ENCODE data around the gene DUSP16. TPM values are rescaled to one million over a fixed set of nuclear protein-coding genes. Genes with fewer than 3 reads are reported as not detected.
"Not testable (repeated sequence)": the region's sequence is repeated elsewhere in the genome, so short reads cannot be mapped to it uniquely, and the experiment has no call there.

DUSP16 gene
- polyA plus RNA-seq, 3 donors: 25.2 to 30.5 (median 26.7) TPM

GRCh38 chr12:12487490-12487889 lies 75.2 kb downstream of the DUSP16 start:
- DNase-seq (ENCODE audit: extremely low read depth in 1 of 11, low read depth in 9 of 11, low spot score in 4 of 11): no peak

GRCh38 chr12:12486661-12487240 lies 75.9 kb downstream of the DUSP16 start:
- DNase-seq (ENCODE audit: extremely low read depth in 1 of 11, low read depth in 9 of 11, low spot score in 4 of 11): no peak

- DNase-seq (ENCODE audit: extremely low read depth in 1 of 11, low read depth in 9 of 11, low spot score in 4 of 11): no peak
Observed at GRCh38 chr12:12483438-12483837, 79.2 kb downstream of the DUSP16 start.

- no peak for DNase-seq (ENCODE audit: extremely low read depth in 1 of 11, low read depth in 9 of 11, low spot score in 4 of 11)
Observed at GRCh38 chr12:12482959-12483358, 79.7 kb downstream of the DUSP16 start.

- no peak for DNase-seq (ENCODE audit: extremely low read depth in 1 of 11, low read depth in 9 of 11, low spot score in 4 of 11)
Observed at GRCh38 chr12:12482150-12482761, 80.4 kb downstream of the DUSP16 start.

DNA sequence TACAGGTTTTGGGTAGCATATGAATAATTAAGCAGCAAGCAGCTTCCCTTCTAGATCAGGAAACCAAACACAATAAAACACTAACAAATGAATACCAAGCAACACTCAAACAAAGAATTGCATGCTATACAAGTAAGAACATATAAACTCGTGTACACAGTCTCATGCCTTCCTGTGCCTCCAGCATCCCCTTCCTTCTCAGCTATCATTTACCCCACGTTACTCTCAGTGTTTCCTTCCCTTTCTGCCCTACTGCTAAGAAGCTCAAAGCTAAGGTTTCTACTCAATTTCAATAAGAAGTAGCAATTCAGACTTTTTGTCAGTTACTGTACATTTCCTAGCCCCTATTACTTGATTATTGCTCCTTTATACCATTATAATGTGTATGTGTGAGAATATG lies 81.0 kb downstream of the DUSP16 start:
- no peak for DNase-seq (ENCODE audit: extremely low read depth in 1 of 11, low read depth in 9 of 11, low spot score in 4 of 11)

- no peak for DNase-seq (ENCODE audit: extremely low read depth in 1 of 11, low read depth in 9 of 11, low spot score in 4 of 11)
Observed at GRCh38 chr12:12480074-12480473, 82.6 kb downstream of the DUSP16 start.

- no peak for DNase-seq (ENCODE audit: extremely low read depth in 1 of 11, low read depth in 9 of 11, low spot score in 4 of 11)
Observed at GRCh38 chr12:12477532-12477890, 85.2 kb downstream of the DUSP16 start.

- DNase-seq (ENCODE audit: extremely low read depth in 1 of 11, low read depth in 9 of 11, low spot score in 4 of 11): no peak
Observed at GRCh38 chr12:12476857-12477531, 85.7 kb downstream of the DUSP16 start.

DNA sequence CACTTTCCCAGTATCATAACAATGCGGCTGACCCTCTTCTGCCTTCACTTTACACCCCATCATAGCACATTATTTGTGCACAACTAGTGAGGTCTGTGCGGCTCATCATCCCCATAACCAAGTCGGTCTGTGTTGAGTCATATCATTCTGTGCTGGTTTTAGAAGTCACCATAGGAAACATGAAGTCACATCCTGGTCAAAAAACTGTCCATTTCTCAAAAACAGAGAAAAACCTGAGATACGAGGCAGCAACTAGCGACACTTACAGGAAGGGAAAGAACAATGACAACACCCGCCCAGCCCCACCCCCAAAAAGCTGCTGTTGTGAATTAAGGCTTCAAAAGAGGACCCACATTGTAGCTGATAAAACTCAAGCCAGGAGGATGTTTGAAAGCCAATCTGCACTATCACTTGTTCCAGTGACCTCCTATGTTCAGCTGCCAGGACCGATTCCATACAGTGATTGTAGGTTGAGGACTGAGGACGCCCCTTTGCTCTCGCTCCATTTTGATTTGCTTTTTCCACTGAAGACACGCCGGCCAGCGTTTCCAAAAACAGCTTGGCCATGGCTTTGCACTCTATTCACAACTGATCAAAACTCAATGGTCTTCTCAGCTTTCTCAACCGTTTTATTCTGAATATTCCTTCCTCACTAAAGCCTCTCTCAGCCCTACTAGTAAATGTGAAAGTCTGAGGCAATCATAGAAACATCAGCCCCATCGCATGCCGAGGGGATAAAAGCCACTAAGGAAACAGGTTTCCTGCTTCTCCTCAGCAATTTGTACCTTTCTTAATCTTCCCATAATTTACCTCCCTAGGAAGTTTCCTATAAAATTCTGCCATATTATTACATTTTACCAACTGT lies 87.5 kb downstream of the DUSP16 start:
- DNase-seq (ENCODE audit: extremely low read depth in 1 of 11, low read depth in 9 of 11, low spot score in 4 of 11): no peak

- DNase-seq (ENCODE audit: extremely low read depth in 1 of 11, low read depth in 9 of 11, low spot score in 4 of 11): no peak
Observed at GRCh38 chr12:12474471-12474928, 88.2 kb downstream of the DUSP16 start.

DNA sequence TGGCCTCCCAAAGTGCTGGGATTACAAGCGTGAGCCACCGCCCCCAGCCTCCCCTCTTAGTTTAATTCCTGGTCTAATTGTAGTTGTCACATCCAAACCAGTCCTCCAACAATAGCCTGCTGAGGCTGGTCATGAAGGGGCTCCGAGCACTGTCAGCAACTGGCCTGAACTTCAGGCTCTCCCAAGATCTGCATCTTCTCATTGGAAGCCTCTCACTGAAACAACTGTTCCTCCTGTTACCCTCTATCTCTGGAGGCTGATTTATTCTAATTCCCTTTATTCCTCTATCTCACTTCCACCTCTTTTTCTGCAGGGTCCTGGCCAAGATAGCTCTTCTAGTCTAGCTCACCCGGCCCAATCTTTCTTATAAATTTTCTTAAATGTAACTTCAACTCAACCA lies 89.4 kb downstream of the DUSP16 start:
- no peak for DNase-seq (ENCODE audit: extremely low read depth in 1 of 11, low read depth in 9 of 11, low spot score in 4 of 11)

- not testable (repeated sequence) for DNase-seq (ENCODE audit: extremely low read depth in 1 of 11, low read depth in 9 of 11, low spot score in 4 of 11)
Observed at GRCh38 chr12:12471982-12472961, 90.4 kb downstream of the DUSP16 start.

DNA sequence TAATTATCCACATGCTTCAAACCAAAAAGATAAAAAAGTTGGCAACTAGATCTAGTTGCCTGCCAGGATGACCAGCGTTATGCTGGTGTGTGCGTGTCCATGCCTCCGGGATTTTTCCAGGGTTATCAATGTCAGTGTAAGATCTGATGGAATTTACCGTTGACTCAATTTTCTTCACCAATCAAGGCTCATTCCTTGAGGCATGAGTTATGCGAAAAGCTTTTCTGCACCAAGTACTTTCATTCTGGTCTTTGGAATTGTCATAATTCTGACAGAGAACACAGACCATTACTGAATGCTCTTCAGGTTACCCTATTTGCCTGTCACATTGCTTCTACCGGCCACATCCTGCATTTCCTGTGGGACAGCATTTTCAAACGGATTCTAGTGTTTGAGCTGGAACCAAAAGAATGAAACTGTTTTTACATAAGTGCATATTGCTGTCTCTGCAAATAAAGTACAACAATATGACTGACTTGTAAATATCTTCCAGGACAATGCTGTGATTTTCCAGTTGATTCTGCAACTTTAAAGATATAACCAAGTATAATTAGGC lies 91.8 kb downstream of the DUSP16 start:
- DNase-seq (ENCODE audit: extremely low read depth in 1 of 11, low read depth in 9 of 11, low spot score in 4 of 11): no peak

- no peak for DNase-seq (ENCODE audit: extremely low read depth in 1 of 11, low read depth in 9 of 11, low spot score in 4 of 11)
Observed at GRCh38 chr12:12469386-12469785, 93.3 kb downstream of the DUSP16 start.

DNA sequence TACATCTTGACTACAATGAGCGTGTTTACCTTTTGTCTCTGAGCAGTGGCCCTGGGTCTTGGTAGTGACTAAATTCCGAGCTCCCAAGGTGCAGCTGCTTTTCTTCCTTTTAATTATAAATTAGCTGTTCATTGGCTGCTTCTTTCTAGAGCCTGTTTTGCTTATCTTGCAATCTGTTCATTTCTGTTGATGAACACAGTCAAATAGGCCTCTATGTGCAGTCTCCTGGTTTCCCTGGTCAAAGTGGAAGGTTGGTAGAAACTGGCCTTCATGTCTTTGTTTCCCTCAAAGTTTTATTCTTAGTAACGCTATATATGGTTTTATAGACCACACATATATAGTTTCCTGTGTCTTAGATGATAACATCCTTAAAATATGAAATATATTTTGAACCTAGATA lies 94.1 kb downstream of the DUSP16 start:
- DNase-seq (ENCODE audit: extremely low read depth in 1 of 11, low read depth in 9 of 11, low spot score in 4 of 11): no peak

DNA sequence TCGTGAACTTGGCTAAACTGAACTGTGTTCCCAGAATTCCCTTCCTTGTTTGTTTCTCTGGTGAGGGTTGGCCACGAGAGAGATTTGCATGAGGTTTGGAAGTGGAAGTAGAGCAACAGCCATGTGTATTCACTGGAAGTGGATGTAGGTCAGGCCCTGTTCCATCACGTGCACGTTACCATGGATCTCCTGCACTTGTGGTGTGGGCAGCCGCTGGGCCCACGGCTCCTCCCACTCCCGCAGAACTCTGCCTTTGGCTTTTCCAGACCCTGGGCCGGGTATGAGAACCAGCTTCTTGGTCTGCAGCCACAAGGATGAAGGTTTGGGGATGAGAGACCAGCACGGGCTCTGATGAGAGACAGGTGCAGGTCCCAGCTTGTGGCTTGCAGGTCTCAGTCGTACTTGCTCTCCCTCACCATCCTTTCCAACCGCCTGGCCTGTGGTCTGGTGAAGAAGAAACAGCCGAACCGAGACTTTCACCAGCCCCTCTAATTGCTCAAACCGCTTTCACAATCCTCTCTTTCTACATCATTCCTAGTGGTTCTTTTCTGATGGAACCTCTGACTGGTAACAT lies 94.9 kb downstream of the DUSP16 start:
- no peak for DNase-seq (ENCODE audit: extremely low read depth in 1 of 11, low read depth in 9 of 11, low spot score in 4 of 11)

- no peak for DNase-seq (ENCODE audit: extremely low read depth in 1 of 11, low read depth in 9 of 11, low spot score in 4 of 11)
Observed at GRCh38 chr12:12467264-12467663, 95.4 kb downstream of the DUSP16 start.

Data from renal cortex interstitium (tissue), 11 donors.